NCI-H524 (cell line): ENCODE measurements around the gene CEP164.
"Not testable (repeated sequence)": the region's sequence is repeated elsewhere in the genome, so short reads cannot be mapped to it uniquely, and the experiment has no call there.

Experiments used
- DNase-seq, 2 experiments: peaks; one replicate each; lab custom pipeline; 2025; lab: John Stamatoyannopoulos, UW

Gene CEP164

GRCh38 chr11:117305145-117305544 lies 22.5 kb upstream of the CEP164 start:
- DNase-seq = no peak

- DNase-seq = no peak
Measured at GRCh38 chr11:117309310-117309709, 18.3 kb upstream of the CEP164 start.

- no peak for DNase-seq
Measured at GRCh38 chr11:117313091-117313490, 14.6 kb upstream of the CEP164 start.

- no peak for DNase-seq
Measured at GRCh38 chr11:117313828-117314768, 13.6 kb upstream of the CEP164 start.

- no peak for DNase-seq
Measured at GRCh38 chr11:117314840-117315239, 12.8 kb upstream of the CEP164 start.

- peak in 1 of 2 experiments; percentile 8 for DNase-seq
Measured at GRCh38 chr11:117315285-117316196, 12.1 kb upstream of the CEP164 start.

- DNase-seq = peak; percentile 71 to 89
Measured at GRCh38 chr11:117316197-117316961, 11.3 kb upstream of the CEP164 start, which contains the start of gene BACE1. BACE1 (minus strand) TSS chr11:117316256; CDS start chr11:117315795, 461 bp downstream.

GRCh38 chr11:117318738-117319137 lies 8.9 kb upstream of the CEP164 start:
- DNase-seq = no peak

- no peak for DNase-seq
Measured at GRCh38 chr11:117319214-117319840, 8.3 kb upstream of the CEP164 start.

GRCh38 chr11:117327255-117327566 lies 443 bp upstream of the CEP164 start:
- not testable (repeated sequence) for DNase-seq

- no peak for DNase-seq
Measured at GRCh38 chr11:117328375-117329010, 839 bp downstream of the CEP164 start.

- no peak for DNase-seq
Measured at GRCh38 chr11:117332843-117333242, 5.2 kb downstream of the CEP164 start.

GRCh38 chr11:117333917-117334316 lies 6.3 kb downstream of the CEP164 start:
- DNase-seq = no peak

GRCh38 chr11:117334896-117335295 lies 7.2 kb downstream of the CEP164 start:
- peak; percentile 67 to 90 for DNase-seq

GRCh38 chr11:117335399-117335798 lies 7.7 kb downstream of the CEP164 start:
- DNase-seq = no peak

- peak; percentile 89 to 94 for DNase-seq
Measured at GRCh38 chr11:117337076-117337475, 9.4 kb downstream of the CEP164 start.

- DNase-seq = no peak
Measured at GRCh38 chr11:117345039-117345438, 17.4 kb downstream of the CEP164 start.

GRCh38 chr11:117354550-117354949 lies 26.9 kb downstream of the CEP164 start:
- no peak for DNase-seq

- no peak for DNase-seq
Measured at GRCh38 chr11:117356126-117356890, 28.7 kb downstream of the CEP164 start.

- DNase-seq = no peak
Measured at GRCh38 chr11:117361432-117361831, 33.8 kb downstream of the CEP164 start.
